HL-60 (cell line): Measurements from ENCODE around the gene KCNJ13.

ENCODE experiments used
- DNase-seq, 2 experiments: peaks; one replicate each; pipeline ENCODE4 v3.0.0-alpha.2; 2010 to 2020; ENCODE audit warnings: low read depth in 1 of 2, low spot score in 1 of 2
- H3K27ac ChIP-seq: fragments of 250-450 bp; sonication (Bioruptor Pico); replicated peaks from 2 replicates; pipeline ENCODE4 v1.5.1; 2020; ENCODE audit warnings: mild to moderate bottlenecking, moderate library complexity
- H3K27me3 ChIP-seq: fragments of 250-450 bp; sonication (Bioruptor Pico); 2 replicates; pipeline ENCODE4 v1.5.1; 2021; ENCODE audit warnings: mild to moderate bottlenecking, moderate library complexity; ENCODE audit not compliant: insufficient read depth, poor library complexity, severe bottlenecking
- H3K4me3 ChIP-seq: replicated peaks from 2 replicates; pipeline ENCODE4 v1.5.1; 2011; ENCODE audit warnings: mild to moderate bottlenecking, control low read depth, low read length; ENCODE audit not compliant: insufficient read depth
- CTCF ChIP-seq: IDR thresholded peaks from one replicate; pipeline ENCODE4 v1.5.1; 2011; ENCODE audit warnings: low read length, control low read depth, inconsistent platforms; ENCODE audit not compliant: insufficient read depth
- GABPA ChIP-seq: IDR thresholded peaks from 2 replicates; pipeline ENCODE4 v1.6.1; 2012; ENCODE audit warnings: low read depth
- POLR2AphosphoS5 ChIP-seq: IDR thresholded peaks from 2 replicates; pipeline ENCODE4 v1.6.1; 2012; ENCODE audit warnings: low read depth
- REST ChIP-seq: IDR thresholded peaks from 2 replicates; pipeline ENCODE4 v1.6.1; 2012; ENCODE audit warnings: low read depth; ENCODE audit not compliant: insufficient replicate concordance
- SPI1 ChIP-seq: IDR thresholded peaks from 2 replicates; pipeline ENCODE4 v1.6.1; 2012; ENCODE audit warnings: low read depth, mild to moderate bottlenecking, borderline replicate concordance

Gene KCNJ13

GRCh38 chr2:232800166-232800565, 23.8 kb upstream of the KCNJ13 start:
- Histone ChIP-seq H3K27me3 (no peaks in the 10 kb centered on the region), H3K27ac (no peak overlapping the region), H3K4me3 (no peak overlapping the region)
- no peak for DNase-seq
- TF ChIP-seq POLR2AphosphoS5 (no peak), SPI1 (no peak), REST (no peak), CTCF (no peak), GABPA (no peak)

- Histone ChIP-seq H3K27ac (no peak overlapping the region), H3K4me3 (no peak overlapping the region), H3K27me3 (no peaks in the 10 kb centered on the region)
- TF ChIP-seq SPI1 (no peak), POLR2AphosphoS5 (no peak), GABPA (no peak), CTCF (no peak), REST (no peak)
- no peak for DNase-seq
These were observed 21.8 kb upstream of the KCNJ13 start for GRCh38 chr2:232798187-232798586.

- H3K4me3 ChIP-seq, result no peak overlapping the region
- H3K27ac ChIP-seq, result no peak overlapping the region
- no peak for DNase-seq
- H3K27me3 ChIP-seq, result no peaks in the 10 kb centered on the region
- no peak for TF ChIP-seq POLR2AphosphoS5
- no peak for TF ChIP-seq SPI1
- no peak for TF ChIP-seq GABPA
- TF ChIP-seq REST, result no peak
- no peak for TF ChIP-seq CTCF
These were observed 19.6 kb upstream of the KCNJ13 start for GRCh38 chr2:232795920-232796319.
